GM12878 (cell line): ENCODE measurements around the gene HNRNPU. TPM values are rescaled to one million over a fixed set of nuclear protein-coding genes. Genes with fewer than 3 reads are reported as not detected.

Experiments
- ATAC-seq: fragments of 200-7000 bp; cut with Tn5 transposase; 3 replicates; pipeline ENCODE4 v1.9.1; 2020; ENCODE audit warnings: mild to moderate bottlenecking, moderate library complexity
- BruUV-seq: library from RNA; stranded (reverse); fragments of 400-500 nt; replicated peaks from 2 replicates; lab custom pipeline; 2021; lab: Mats Ljungman, UMichigan
- CTCF ChIA-PET: fragments of 300-600 bp; sonication (Branson Sonifier 250); formaldehyde crosslinking; extraction: SDS; loops from one replicate; lab custom pipeline; 2021; ENCODE audit warnings: inconsistent platforms; lab: Yijun Ruan, JAX
- POLR2A ChIA-PET: fragments of 350-600 bp; formaldehyde crosslinking; extraction: SDS; loops from one replicate; lab custom pipeline; 2021; ENCODE audit warnings: inconsistent platforms; lab: Charles Lee
- RAD21 ChIA-PET: fragments of 300-600 bp; sonication (Branson Sonifier 250); formaldehyde crosslinking; loops from one replicate; lab custom pipeline; 2023; ENCODE audit warnings: antibody characterized with exemption; ENCODE audit not compliant: unreplicated experiment; lab: Charles Lee
- SMC1A ChIA-PET: fragments of 300-600 bp; sonication (Branson Sonifier 250); formaldehyde crosslinking; loops from one replicate; lab custom pipeline; 2023; ENCODE audit not compliant: unreplicated experiment, uncharacterized antibody; lab: Charles Lee
- DNase-seq: peaks from one replicate; pipeline ENCODE4 v3.0.0-alpha.2; 2011; ENCODE audit warnings: low read depth, low spot score
- FAIRE-seq: peaks from 3 replicates; lab custom pipeline; 2011; peaks lifted over from hg19 to GRCh38; lab: Jason Lieb, UNC
- H2AFZ ChIP-seq: 2 replicates; pipeline ENCODE4 v1.6.0; 2011; ENCODE audit warnings: low read depth, low read length, control low read depth; ENCODE audit not compliant: control insufficient read depth
- H3K27ac ChIP-seq: 2 replicates; pipeline ENCODE4 v1.5.1; 2011; ENCODE audit warnings: control low read depth; ENCODE audit not compliant: control insufficient read depth, insufficient read depth
- H3K27me3 ChIP-seq, 2 experiments: replicated peaks in 1 of 2; 2 replicates each; pipeline versions ENCODE4 v1.6.0 to v1.6.1; 2011; ENCODE audit warnings: low read length in 1 of 2; ENCODE audit not compliant: control insufficient read depth in 2 of 2, insufficient read depth in 2 of 2
- H3K36me3 ChIP-seq, 2 experiments: 2 replicates each; pipeline ENCODE4 v1.5.1; 2011; ENCODE audit warnings: low read length in 1 of 2; ENCODE audit not compliant: control insufficient read depth in 2 of 2, insufficient read depth in 2 of 2
- H3K4me1 ChIP-seq: 2 replicates; pipeline ENCODE4 v1.6.1; 2011; ENCODE audit warnings: mild to moderate bottlenecking, low read length, moderate library complexity, mixed read lengths; ENCODE audit not compliant: control insufficient read depth, insufficient read depth
- H3K4me2 ChIP-seq: 2 replicates; pipeline ENCODE4 v1.6.0; 2011; ENCODE audit warnings: control low read depth; ENCODE audit not compliant: control insufficient read depth, insufficient read depth
- H3K4me3 ChIP-seq: fragments of 200-600 bp; sonication (generic); 2 replicates; pipeline ENCODE4 v1.5.1; 2016
- H3K79me2 ChIP-seq: 2 replicates; pipeline ENCODE4 v1.6.0; 2011; ENCODE audit warnings: low read length; ENCODE audit not compliant: control insufficient read depth, insufficient read depth
- H3K9ac ChIP-seq: 2 replicates; pipeline ENCODE4 v1.8.0; 2011; ENCODE audit warnings: low read length, control low read depth, mixed read lengths; ENCODE audit not compliant: control insufficient read depth, insufficient read depth
- H3K9me3 ChIP-seq: replicated peaks from 3 replicates; pipeline ENCODE4 v1.5.1; 2011; ENCODE audit warnings: mild to moderate bottlenecking, low read length; ENCODE audit not compliant: control insufficient read depth, insufficient read depth
- H4K20me1 ChIP-seq: 2 replicates; pipeline ENCODE4 v1.6.0; 2011; ENCODE audit not compliant: control insufficient read depth, insufficient read depth
- CBFB ChIP-seq: IDR thresholded peaks from 2 replicates; pipeline ENCODE4 v1.6.1; 2016; ENCODE audit warnings: antibody characterized with exemption, low read depth
- CBX5 ChIP-seq: sonication (generic); IDR thresholded peaks from 2 replicates; pipeline ENCODE4 v1.6.1; 2016; ENCODE audit warnings: low read depth, moderate library complexity, mild to moderate bottlenecking, inconsistent platforms
- CTCF ChIP-seq, 3 experiments: IDR thresholded peaks in 2 of 3; conservative IDR thresholded peaks in 1 of 3; 2 replicates each; pipeline ENCODE4 v1.5.1; 2011; ENCODE audit warnings: low read depth in 3 of 3, low read length in 3 of 3, mild to moderate bottlenecking in 3 of 3, control low read depth in 2 of 3, moderate library complexity in 2 of 3, inconsistent platforms in 1 of 3, mixed read lengths in 1 of 3; ENCODE audit not compliant: control insufficient read depth in 2 of 3, insufficient read depth in 1 of 3; ENCODE audit errors: extremely low read depth in 1 of 3
- CUX1 ChIP-seq: IDR thresholded peaks from 2 replicates; pipeline ENCODE4 v1.6.1; 2012; ENCODE audit warnings: improper control_type of control experiment, low read depth, low read length; ENCODE audit not compliant: insufficient replicate concordance
- FOXM1 ChIP-seq: IDR thresholded peaks from 2 replicates; pipeline ENCODE4 v1.6.1; 2012; ENCODE audit warnings: low read depth, mild to moderate bottlenecking, inconsistent platforms, low read length, moderate library complexity
- NBN ChIP-seq: fragments of 450-650 bp; IDR thresholded peaks from 2 replicates; pipeline ENCODE4 v1.6.1; 2016
- SP1 ChIP-seq: IDR thresholded peaks from one replicate; pipeline ENCODE4 v1.6.1; 2011; ENCODE audit warnings: low read depth, low read length
- SUPT20H ChIP-seq: IDR thresholded peaks from 2 replicates; pipeline ENCODE4 v1.6.1; 2011; ENCODE audit warnings: low read depth, mild to moderate bottlenecking, low read length, moderate library complexity, borderline replicate concordance; ENCODE audit not compliant: control insufficient read depth
- ZNF384 ChIP-seq: IDR thresholded peaks from 2 replicates; pipeline ENCODE4 v1.6.1; 2012; ENCODE audit warnings: low read depth, mild to moderate bottlenecking, low read length, improper control_type of control experiment, borderline replicate concordance
- WGBS: methylation state at CpG from one replicate; pipeline ENCODE4 v1.1.6; 2016; ENCODE audit warnings: low lambda C conversion rate; ENCODE audit not compliant: insufficient replicate concordance, insufficient coverage; ENCODE audit errors: missing lambda C conversion rate; 5-methylcytosine and 5-hydroxymethylcytosine counted together
- in situ Hi-C: fragments of 300-500 bp; cut with MboI; formaldehyde crosslinking; loops from 9 replicates; pipeline ENCODE4 v1.14.3; 2018; ENCODE audit warnings: mixed read lengths
- intact Hi-C: fragments of 100-400 bp; cut with micrococcal nuclease; formaldehyde crosslinking; loops from one replicate; pipeline ENCODE4 v1.14.2; 2022; ENCODE audit not compliant: unreplicated experiment
- polyA plus RNA-seq, 11 experiments: library from polyadenylated mRNA; depleted of rRNA in 4 of 11; unstranded in 6 of 11; stranded (reverse) in 5 of 11; fragments of >200 nt; fragmentation: Nextera tagmentation in 4 of 11; fragmentation: Illumina TruSeq in 1 of 11; extraction: Ambion mirVana in 4 of 11; extraction: Trizol in 1 of 11; gene quantifications; 1 replicate in 1 of 11; 2 replicates in 10 of 11; pipeline versions ENCODE4 v1.2.1 to v1.2.3, GENCODE V29; 2011 to 2016; ENCODE audit warnings: inconsistent platforms in 2 of 11, missing spikeins in 2 of 11, low read depth in 1 of 11
- total RNA-seq, 4 experiments: library from RNA; depleted of rRNA in 3 of 4; stranded (reverse); fragments of >200 nt in 3 of 4; fragmentation: Illumina TruSeq in 1 of 4; extraction: Trizol in 1 of 4; gene quantifications; 2 replicates each; pipeline versions ENCODE4 v1.2.1 to v1.2.3, GENCODE V29; 2013 to 2021
- TF ChIP-seq, protein P1 (sequence below): fragments of 150-350 bp; IDR thresholded peaks from 2 replicates; pipeline ENCODE4 v1.6.1; 2016; ENCODE audit warnings: low read depth, low read length

The HNRNPU gene
- total and polyA plus RNA-seq, 10 of the 15 experiments (the other 5 are each of a cell fraction or from before 2014, with no cell fraction given): 163 to 569 (median 420) TPM

- FAIRE-seq (no peak), DNase-seq (no peak), ATAC-seq (peak; percentile 27)
- peak overlapping the region; percentile 99 for H3K27ac ChIP-seq
- ChIA-PET CTCF (interaction anchor here (0.7 to 7.9 kb wide), 6 partner anchors 19 to 180 kb away, joined by 3 to 98 read pairs (median 3); partner anchors contain the start of gene HNRNPU), RAD21 (interaction anchor here (0.8 to 4.1 kb wide), 10 partner anchors 15 to 209 kb away, joined by 3 to 44 read pairs (median 8); partner anchors contain the start of gene HNRNPU), POLR2A (interaction anchor here (1.0 to 14.7 kb wide), 6 partner anchors 15 to 208 kb away, joined by 3 to 350 read pairs (median 11); partner anchors contain the start of gene HNRNPU), SMC1A (interaction anchor here (0.9 to 16.8 kb wide), 6 partner anchors 19 to 209 kb away, joined by 3 to 360 read pairs (median 10); partner anchors contain the start of gene HNRNPU)
- H3K4me3 ChIP-seq: peak overlapping the region; percentile 72
- peaks cover 34% of the 10 kb centered on the region for H3K79me2 ChIP-seq
- H3K4me2 ChIP-seq: peak overlapping the region; percentile 91
- intact Hi-C loops: loop anchor here (1.0 to 10.0 kb wide), 5 partner anchors 19 to 509 kb away; partner anchors contain the start of gene ADSS2
- in situ Hi-C loops: no loop called here
- peak overlapping the region; percentile 96 for H3K9ac ChIP-seq
- H4K20me1 ChIP-seq: no peaks in the 10 kb centered on the region
- 1% methylated on average over 32 of the region's 32 CpGs for WGBS
- BruUV-seq: no TSS peak
- H3K4me1 ChIP-seq: peaks cover 6% of the 10 kb centered on the region
- H3K27me3 ChIP-seq: no peaks in the 10 kb centered on the region
- no peaks in the 10 kb centered on the region; a peak in 1 of 4 replicates for H3K36me3 ChIP-seq
- peak overlapping the region; percentile 91 for H2AFZ ChIP-seq
- H3K9me3 ChIP-seq: no peaks in the 10 kb centered on the region
- peak; percentile 39; the same call in 1 of the 2 replicates for TF ChIP-seq FOXM1
- peak; percentile 36; the same call in 1 of the 2 replicates for TF ChIP-seq ZNF384
- TF ChIP-seq CBFB: 0 out of 2 replicates have a peak, but pooled peaks have one; percentile 49
- peak; percentile 16; the same call in 1 of the 2 replicates for TF ChIP-seq NBN
- TF ChIP-seq CUX1: no peak
- TF ChIP-seq SP1: no peak
- TF ChIP-seq, protein P1, sequence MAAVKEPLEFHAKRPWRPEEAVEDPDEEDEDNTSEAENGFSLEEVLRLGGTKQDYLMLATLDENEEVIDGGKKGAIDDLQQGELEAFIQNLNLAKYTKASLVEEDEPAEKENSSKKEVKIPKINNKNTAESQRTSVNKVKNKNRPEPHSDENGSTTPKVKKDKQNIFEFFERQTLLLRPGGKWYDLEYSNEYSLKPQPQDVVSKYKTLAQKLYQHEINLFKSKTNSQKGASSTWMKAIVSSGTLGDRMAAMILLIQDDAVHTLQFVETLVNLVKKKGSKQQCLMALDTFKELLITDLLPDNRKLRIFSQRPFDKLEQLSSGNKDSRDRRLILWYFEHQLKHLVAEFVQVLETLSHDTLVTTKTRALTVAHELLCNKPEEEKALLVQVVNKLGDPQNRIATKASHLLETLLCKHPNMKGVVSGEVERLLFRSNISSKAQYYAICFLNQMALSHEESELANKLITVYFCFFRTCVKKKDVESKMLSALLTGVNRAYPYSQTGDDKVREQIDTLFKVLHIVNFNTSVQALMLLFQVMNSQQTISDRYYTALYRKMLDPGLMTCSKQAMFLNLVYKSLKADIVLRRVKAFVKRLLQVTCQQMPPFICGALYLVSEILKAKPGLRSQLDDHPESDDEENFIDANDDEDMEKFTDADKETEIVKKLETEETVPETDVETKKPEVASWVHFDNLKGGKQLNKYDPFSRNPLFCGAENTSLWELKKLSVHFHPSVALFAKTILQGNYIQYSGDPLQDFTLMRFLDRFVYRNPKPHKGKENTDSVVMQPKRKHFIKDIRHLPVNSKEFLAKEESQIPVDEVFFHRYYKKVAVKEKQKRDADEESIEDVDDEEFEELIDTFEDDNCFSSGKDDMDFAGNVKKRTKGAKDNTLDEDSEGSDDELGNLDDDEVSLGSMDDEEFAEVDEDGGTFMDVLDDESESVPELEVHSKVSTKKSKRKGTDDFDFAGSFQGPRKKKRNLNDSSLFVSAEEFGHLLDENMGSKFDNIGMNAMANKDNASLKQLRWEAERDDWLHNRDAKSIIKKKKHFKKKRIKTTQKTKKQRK: no peak
- TF ChIP-seq SUPT20H: no peak
- peak in 1 of 3 experiments; percentile 14; a peak in 1 of 6 replicates for TF ChIP-seq CTCF (IDR thresholded peaks at IDR 0.05 in 2 of 3, conservative IDR thresholded peaks at IDR 0.05 in 1 of 3; ENCODE audit: control insufficient read depth in 2 of 3, extremely low read depth in 1 of 3, insufficient read depth in 1 of 3, low read depth in 3 of 3, low read length in 3 of 3)
- TF ChIP-seq CBX5: no peak
Observed at GRCh38 chr1:244833734-244834542, 30.4 kb downstream of the HNRNPU start.
